ENCODE data around the gene TNPO2. TPM values are rescaled to one million over a fixed set of nuclear protein-coding genes. Genes with fewer than 3 reads are reported as not detected.

The TNPO2 gene
- total RNA-seq, 1 experiment from 2014 or later, result 105 TPM

DNA sequence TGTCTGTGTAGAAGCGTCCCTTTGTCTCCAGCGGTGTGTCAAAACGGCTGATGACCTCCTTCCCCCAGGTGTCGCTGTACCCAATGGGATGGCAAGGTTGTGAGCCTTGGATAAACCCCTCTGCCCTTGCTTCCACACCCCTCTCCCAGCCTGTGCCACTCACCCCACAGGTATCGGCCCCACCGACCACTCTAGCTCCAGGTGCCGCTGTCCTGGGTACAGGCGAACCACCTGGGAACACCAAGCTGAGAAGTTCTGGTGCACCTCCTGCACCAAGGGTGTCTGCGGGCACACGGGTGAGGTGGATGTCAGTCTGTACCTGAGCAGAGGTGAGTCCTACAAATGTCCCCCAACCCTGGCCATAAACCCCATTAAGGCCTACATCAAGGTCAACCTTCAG is 73.8 kb downstream of the TNPO2 start (continued):
- TF ChIP-seq, protein P1, sequence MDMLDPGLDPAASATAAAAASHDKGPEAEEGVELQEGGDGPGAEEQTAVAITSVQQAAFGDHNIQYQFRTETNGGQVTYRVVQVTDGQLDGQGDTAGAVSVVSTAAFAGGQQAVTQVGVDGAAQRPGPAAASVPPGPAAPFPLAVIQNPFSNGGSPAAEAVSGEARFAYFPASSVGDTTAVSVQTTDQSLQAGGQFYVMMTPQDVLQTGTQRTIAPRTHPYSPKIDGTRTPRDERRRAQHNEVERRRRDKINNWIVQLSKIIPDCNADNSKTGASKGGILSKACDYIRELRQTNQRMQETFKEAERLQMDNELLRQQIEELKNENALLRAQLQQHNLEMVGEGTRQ (CRISPR knock-in tag; IDR thresholded peaks at IDR 0.05), result no peak
- TF ChIP-seq SP1 (CRISPR knock-in tag; conservative IDR thresholded peaks at IDR 0.05), result no peak

Other genes starting within 250 kb of the TNPO2 start
- gene ZNF709, start 239.1 kb downstream of the TNPO2 start, total RNA-seq (2021), result 3.0 to 3.8 TPM (median 3.4 TPM) in 3 replicates
- gene ZNF564, start 172.4 kb downstream of the TNPO2 start, total RNA-seq (2021), result 8.9 to 11.1 TPM (median 10.7 TPM) in 3 replicates
- 7.3 to 7.7 TPM (median 7.6 TPM) in 3 replicates for gene ZNF490, start 113.1 kb downstream of the TNPO2 start, total RNA-seq (2021)
- gene ZNF791, start 113.0 kb downstream of the TNPO2 start, total RNA-seq (2021), result 21.4 to 25.9 TPM (median 23.9 TPM) in 3 replicates
- gene MAN2B1, start 57.2 kb downstream of the TNPO2 start, total RNA-seq (2021), result 69.2 to 73.4 TPM (median 72.0 TPM) in 3 replicates
- gene WDR83, start 57.1 kb downstream of the TNPO2 start, total RNA-seq (2021), result 21.8 to 26.3 TPM (median 23.7 TPM) in 3 replicates
- gene DHPS, start 42.1 kb downstream of the TNPO2 start, total RNA-seq (2021), result 93.3 to 115 TPM (median 104 TPM) in 3 replicates
- not detected in 3 replicates for gene GNG14, start 35.9 kb downstream of the TNPO2 start, total RNA-seq (2021)
- gene FBXW9, start 27.3 kb downstream of the TNPO2 start, total RNA-seq (2021), result 13.7 to 16.0 TPM (median 15.2 TPM) in 3 replicates
- gene TRIR, start 10.8 kb upstream of the TNPO2 start, total RNA-seq (2021), result 165 to 172 TPM (median 167 TPM) in 3 replicates
- gene GET3, start 13.6 kb upstream of the TNPO2 start, total RNA-seq (2021), result 104 to 110 TPM (median 104 TPM) in 3 replicates
- 3.3 to 4.7 TPM (median 4.1 TPM) in 3 replicates for gene BEST2, start 27.9 kb upstream of the TNPO2 start, total RNA-seq (2021)
- 70.0 to 83.3 TPM (median 81.4 TPM) in 3 replicates for gene HOOK2, start 51.6 kb upstream of the TNPO2 start, total RNA-seq (2021)
- 6.6 to 11.5 TPM (median 10.2 TPM) in 3 replicates for gene JUNB, start 67.6 kb upstream of the TNPO2 start, total RNA-seq (2021)
- 378 to 447 TPM (median 447 TPM) in 3 replicates for gene PRDX2, start 77.9 kb upstream of the TNPO2 start, total RNA-seq (2021)
- 30.1 to 50.2 TPM (median 47.0 TPM) in 3 replicates for gene THSD8, start 78.1 kb upstream of the TNPO2 start, total RNA-seq (2021)
- gene RNASEH2A, start 82.7 kb upstream of the TNPO2 start, total RNA-seq (2021), result 71.3 to 78.2 TPM (median 72.9 TPM) in 3 replicates
- gene RTBDN, start 110.6 kb upstream of the TNPO2 start, total RNA-seq (2021), result 2.4 to 3.8 TPM (median 3.1 TPM) in 3 replicates
- gene MAST1, start 114.6 kb upstream of the TNPO2 start, total RNA-seq (2021), result 24.3 to 28.4 TPM (median 27.3 TPM) in 3 replicates
- 31.7 to 35.7 TPM (median 33.4 TPM) in 3 replicates for gene DNASE2, start 157.5 kb upstream of the TNPO2 start, total RNA-seq (2021)
- 0.32 to 0.89 TPM (median 0.72 TPM) in 3 replicates for gene KLF1, start 163.3 kb upstream of the TNPO2 start, total RNA-seq (2021)
- gene GCDH, start 167.2 kb upstream of the TNPO2 start, total RNA-seq (2021), result 58.6 to 69.0 TPM (median 59.8 TPM) in 3 replicates
- gene SYCE2, start 195.4 kb upstream of the TNPO2 start, total RNA-seq (2021), result 1.1 to 2.2 TPM (median 1.9 TPM) in 3 replicates
- gene FARSA, start 209.8 kb upstream of the TNPO2 start, total RNA-seq (2021), result 103 to 108 TPM (median 106 TPM) in 3 replicates
- gene CALR, start 214.7 kb upstream of the TNPO2 start, total RNA-seq (2021), result 977 to 1,088 TPM (median 978 TPM) in 3 replicates
- gene RAD23A, start 221.9 kb upstream of the TNPO2 start, total RNA-seq (2021), result 84.3 to 96.6 TPM (median 96.2 TPM) in 3 replicates
- gene GADD45GIP1, start 233.3 kb upstream of the TNPO2 start, total RNA-seq (2021), result 54.4 to 57.9 TPM (median 56.1 TPM) in 3 replicates
- gene DAND5, start 245.6 kb upstream of the TNPO2 start, total RNA-seq (2021), result 0.18 to 0.23 TPM (median 0.22 TPM) in 3 replicates

Data from WTC11 (cell line).